Stimulated activated naive CD8-positive, alpha-beta T cell treated with anti-CD3 and anti-CD28 coated beads, Interleukin-15, amount 100 ng/mL, for 72 hours (primary cell): Measurements from ENCODE around the gene HMGB3.
"Not testable (repeated sequence)": the region's sequence is repeated elsewhere in the genome, so short reads cannot be mapped to it uniquely, and the experiment has no call there.

Source experiments
- ATAC-seq: fragments of 150-1000 bp; cut with Tn5 transposase; 2 replicates; pipeline ENCODE4 v1.10.0; 2021; ENCODE audit warnings: mild to moderate bottlenecking, moderate library complexity
- DNase-seq, 2 donors: peaks; one replicate each; pipeline ENCODE4 v3.0.0; 2021 to 2022
- H3K27ac Mint-ChIP-seq, 2 donors: one replicate each; pipeline ENCODE4 v1.8.0; 2022; ENCODE audit warnings: mild to moderate bottlenecking in 2 of 2, mixed read lengths in 2 of 2, moderate library complexity in 2 of 2
- H3K27me3 Mint-ChIP-seq: one replicate; pipeline ENCODE4 v1.8.0; 2022; ENCODE audit warnings: mixed read lengths
- H3K4me1 Mint-ChIP-seq: one replicate; pipeline ENCODE4 v1.8.0; 2022; ENCODE audit warnings: mild to moderate bottlenecking, mixed read lengths
- H3K4me3 Mint-ChIP-seq, 2 donors: one replicate each; pipeline ENCODE4 v1.8.0; 2022; ENCODE audit warnings: mild to moderate bottlenecking in 2 of 2, mixed read lengths in 2 of 2, moderate library complexity in 1 of 2
- H3K9me3 Mint-ChIP-seq, 2 donors: one replicate each; pipeline ENCODE4 v1.8.0; 2022; ENCODE audit warnings: mixed read lengths in 2 of 2

The HMGB3 gene

GRCh38 chrX:150966742-150967141, 16.4 kb upstream of the HMGB3 start:
- H3K4me3 Mint-ChIP-seq: no peak overlapping the region
- no peaks in the 10 kb centered on the region for H3K27me3 Mint-ChIP-seq
- ATAC-seq (no peak), DNase-seq (no peak)
- no peak overlapping the region for H3K27ac Mint-ChIP-seq
- no peaks in the 10 kb centered on the region for H3K9me3 Mint-ChIP-seq
- H3K4me1 Mint-ChIP-seq: no peaks in the 10 kb centered on the region

- no peak overlapping the region for H3K4me3 Mint-ChIP-seq
- ATAC-seq (no peak), DNase-seq (no peak)
- no peaks in the 10 kb centered on the region for H3K4me1 Mint-ChIP-seq
- H3K9me3 Mint-ChIP-seq: no peaks in the 10 kb centered on the region
- no peak overlapping the region for H3K27ac Mint-ChIP-seq
- peaks cover 3% of the 10 kb centered on the region for H3K27me3 Mint-ChIP-seq
Observed at GRCh38 chrX:150967786-150968185, 15.3 kb upstream of the HMGB3 start.

- Mint-ChIP-seq H3K9me3 (no peaks in the 10 kb centered on the region), H3K4me3 (no peak overlapping the region), H3K27me3 (peaks cover 8% of the 10 kb centered on the region), H3K4me1 (no peaks in the 10 kb centered on the region), H3K27ac (no peak overlapping the region)
- ATAC-seq (no peak), DNase-seq (no peak)
Observed at GRCh38 chrX:150968862-150969720, 14.0 kb upstream of the HMGB3 start.

GRCh38 chrX:150972450-150972849, 10.7 kb upstream of the HMGB3 start:
- H3K4me3 Mint-ChIP-seq: no peak overlapping the region
- no peak for ATAC-seq
- H3K27ac Mint-ChIP-seq: no peak overlapping the region
- H3K9me3 Mint-ChIP-seq: no peaks in the 10 kb centered on the region
- peaks cover 8% of the 10 kb centered on the region for H3K27me3 Mint-ChIP-seq
- H3K4me1 Mint-ChIP-seq: no peaks in the 10 kb centered on the region
- DNase-seq: no peak

- ATAC-seq (no peak), DNase-seq (no peak)
- H3K9me3 Mint-ChIP-seq: no peaks in the 10 kb centered on the region
- H3K27me3 Mint-ChIP-seq: peaks cover 8% of the 10 kb centered on the region
- H3K4me3 Mint-ChIP-seq: no peak overlapping the region
- H3K27ac Mint-ChIP-seq: no peak overlapping the region
- H3K4me1 Mint-ChIP-seq: no peaks in the 10 kb centered on the region
Observed at GRCh38 chrX:150975655-150976390, 7.3 kb upstream of the HMGB3 start.

- ATAC-seq (no peak), DNase-seq (no peak)
- Mint-ChIP-seq H3K4me1 (no peaks in the 10 kb centered on the region), H3K27me3 (peaks cover 7% of the 10 kb centered on the region), H3K4me3 (no peak overlapping the region), H3K9me3 (no peaks in the 10 kb centered on the region), H3K27ac (no peak overlapping the region)
Observed at GRCh38 chrX:150977411-150978162, 5.5 kb upstream of the HMGB3 start.

- no peak overlapping the region for H3K4me3 Mint-ChIP-seq
- H3K27ac Mint-ChIP-seq: no peak overlapping the region
- no peak for DNase-seq
- H3K27me3 Mint-ChIP-seq: peaks cover 3% of the 10 kb centered on the region
- no peaks in the 10 kb centered on the region for H3K4me1 Mint-ChIP-seq
- no peaks in the 10 kb centered on the region for H3K9me3 Mint-ChIP-seq
- no peak for ATAC-seq
Observed at GRCh38 chrX:150980186-150980585, 2.9 kb upstream of the HMGB3 start.

GRCh38 chrX:150980711-150981110, 2.4 kb upstream of the HMGB3 start:
- DNase-seq (no peak), ATAC-seq (no peak)
- Mint-ChIP-seq H3K27me3 (peaks cover 8% of the 10 kb centered on the region), H3K9me3 (no peaks in the 10 kb centered on the region), H3K4me1 (no peaks in the 10 kb centered on the region), H3K4me3 (no peak overlapping the region), H3K27ac (no peak overlapping the region)

- no peaks in the 10 kb centered on the region for H3K4me1 Mint-ChIP-seq
- peaks cover 12% of the 10 kb centered on the region for H3K27me3 Mint-ChIP-seq
- H3K4me3 Mint-ChIP-seq: peak overlapping the region; percentile 64 to 77
- H3K9me3 Mint-ChIP-seq: no peaks in the 10 kb centered on the region
- no peak overlapping the region for H3K27ac Mint-ChIP-seq
- DNase-seq: no peak
- no peak for ATAC-seq
Observed at GRCh38 chrX:150982235-150982787, 824 bp upstream of the HMGB3 start.

GRCh38 chrX:150983521-150984168, 510 bp downstream of the HMGB3 start:
- Mint-ChIP-seq H3K27me3 (peaks cover 12% of the 10 kb centered on the region), H3K9me3 (no peaks in the 10 kb centered on the region), H3K27ac (no peak overlapping the region), H3K4me3 (peak overlapping the region in 1 of 2 donors; percentile 50), H3K4me1 (no peaks in the 10 kb centered on the region)
- ATAC-seq (peak; percentile 3), DNase-seq (peak in 1 of 2 donors; percentile 7)

GRCh38 chrX:150984169-150984824, 1.2 kb downstream of the HMGB3 start:
- Mint-ChIP-seq H3K4me3 (peak overlapping the region; percentile 69 to 78), H3K9me3 (no peaks in the 10 kb centered on the region), H3K27ac (peak overlapping the region; percentile 76 to 85), H3K27me3 (peaks cover 12% of the 10 kb centered on the region), H3K4me1 (no peaks in the 10 kb centered on the region)
- peak; percentile 8 to 10 for DNase-seq
- no peak for ATAC-seq

GRCh38 chrX:150987687-150988086, 4.6 kb downstream of the HMGB3 start:
- H3K27me3 Mint-ChIP-seq: peaks cover 12% of the 10 kb centered on the region
- not testable (repeated sequence) for DNase-seq, H3K27ac Mint-ChIP-seq, H3K4me3 Mint-ChIP-seq, H3K4me1 Mint-ChIP-seq, H3K9me3 Mint-ChIP-seq, ATAC-seq

GRCh38 chrX:150989420-150989819, 6.3 kb downstream of the HMGB3 start:
- Mint-ChIP-seq H3K27me3 (peaks cover 12% of the 10 kb centered on the region), H3K27ac (no peak overlapping the region), H3K9me3 (no peaks in the 10 kb centered on the region), H3K4me3 (no peak overlapping the region), H3K4me1 (no peaks in the 10 kb centered on the region)
- DNase-seq (no peak), ATAC-seq (no peak)

- no peak overlapping the region for H3K27ac Mint-ChIP-seq
- H3K9me3 Mint-ChIP-seq: no peaks in the 10 kb centered on the region
- no peak for ATAC-seq
- no peak overlapping the region for H3K4me3 Mint-ChIP-seq
- no peaks in the 10 kb centered on the region for H3K4me1 Mint-ChIP-seq
- DNase-seq: no peak
- H3K27me3 Mint-ChIP-seq: peaks cover 2% of the 10 kb centered on the region
Observed at GRCh38 chrX:150990910-150991309, 7.8 kb downstream of the HMGB3 start.
